GM18909 (cell line): ENCODE data around the gene MYOZ3.

Source experiments
- ATAC-seq: cut with Tn5 transposase; IDR thresholded peaks from one replicate; pipeline ENCODE4 v1.9.1; 2021; ENCODE audit warnings: mild to moderate bottlenecking; ENCODE audit not compliant: unreplicated experiment, poor library complexity

MYOZ3 gene

DNA sequence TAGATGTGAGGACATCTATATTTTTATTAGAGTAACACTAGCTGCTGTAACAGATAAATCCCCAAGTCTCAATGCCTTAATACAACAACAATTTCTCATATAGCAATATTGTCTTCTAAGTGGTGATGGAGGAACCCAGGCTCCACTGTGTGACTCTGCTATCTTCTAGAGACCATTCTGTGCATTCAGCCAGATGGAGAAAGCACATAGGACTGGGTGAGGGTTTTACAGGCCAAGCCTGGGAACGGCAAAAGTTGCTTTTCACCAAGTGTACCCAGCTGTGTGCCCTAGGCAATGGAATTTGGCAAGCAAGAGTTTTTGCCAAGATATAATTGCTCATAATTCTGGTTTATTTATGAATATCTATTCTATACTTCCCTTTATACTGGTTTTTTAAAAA is 28.1 kb downstream of the MYOZ3 start:
- no peak for ATAC-seq

DNA sequence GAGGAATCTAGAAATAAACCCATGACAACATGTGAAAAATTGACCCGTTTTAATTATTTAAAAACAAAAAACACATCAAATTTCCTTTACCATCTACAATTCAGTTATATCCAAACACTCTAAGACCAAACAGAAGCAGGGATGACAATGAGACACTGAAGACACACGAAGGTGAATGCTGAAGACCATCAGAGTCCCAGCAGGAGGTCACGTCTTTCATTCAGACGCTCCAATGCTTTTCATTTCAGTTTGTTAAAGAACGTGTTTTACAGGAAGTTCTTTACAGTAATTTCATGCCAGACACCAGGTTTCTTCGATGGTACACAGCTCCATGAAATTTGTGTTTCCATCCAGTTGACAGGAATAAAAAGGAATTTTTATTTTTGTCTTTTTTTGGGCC is 29.7 kb downstream of the MYOZ3 start:
- no peak for ATAC-seq

DNA sequence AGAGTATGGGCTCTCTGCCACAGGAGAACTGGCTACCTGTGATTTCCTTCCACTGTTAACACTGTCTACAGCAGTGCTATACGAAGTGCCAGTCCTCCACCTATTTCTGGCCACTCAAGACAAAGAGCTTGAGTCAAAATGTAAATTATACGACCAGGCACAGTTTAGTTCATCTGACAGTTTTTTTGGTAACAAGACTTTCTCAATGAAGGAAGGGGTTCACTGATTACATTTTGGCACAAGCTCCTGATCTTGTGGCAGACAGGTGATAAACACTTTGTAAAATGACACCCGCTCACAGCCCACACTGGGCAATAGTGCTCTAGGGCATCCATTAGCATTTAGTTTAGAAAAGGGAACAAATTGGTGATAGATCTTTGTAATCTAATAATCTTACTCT is 31.2 kb downstream of the MYOZ3 start:
- no peak for ATAC-seq

DNA sequence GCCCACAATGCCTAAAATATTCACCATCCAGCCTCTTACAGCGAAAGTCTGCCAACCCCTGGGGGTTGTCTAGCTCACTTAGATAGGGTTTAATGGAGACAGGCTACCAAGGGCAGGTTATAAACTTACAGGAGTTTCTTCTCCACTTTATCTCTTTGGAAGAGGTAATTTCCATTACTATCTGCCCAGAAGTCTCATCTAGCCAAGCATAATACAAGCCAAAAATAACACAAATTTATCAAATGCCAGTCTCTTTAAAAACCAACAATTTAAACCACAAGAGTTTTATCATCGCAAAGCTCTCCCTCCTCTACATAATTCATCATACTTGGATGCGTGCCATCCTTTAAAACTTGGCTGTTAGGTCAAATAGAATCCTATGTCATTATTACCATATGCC is 33.6 kb downstream of the MYOZ3 start:
- no peak for ATAC-seq

DNA sequence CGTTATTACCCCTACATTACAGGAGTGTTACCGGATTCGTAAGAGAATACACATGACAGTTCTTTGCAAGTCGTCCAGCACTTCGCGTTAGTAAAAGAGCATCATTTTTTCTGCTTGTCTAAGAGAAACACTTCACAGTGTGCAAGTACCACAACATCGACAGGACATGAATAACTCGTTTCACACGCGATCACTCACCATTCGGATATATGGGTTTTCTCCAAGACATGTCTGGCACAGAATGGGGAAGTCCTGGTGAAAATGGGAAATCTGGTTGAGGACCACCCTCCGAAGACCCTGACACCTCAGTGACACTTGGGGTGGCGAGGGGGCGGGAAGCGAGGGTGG is 39.2 kb downstream of the MYOZ3 start:
- no peak for ATAC-seq

DNA sequence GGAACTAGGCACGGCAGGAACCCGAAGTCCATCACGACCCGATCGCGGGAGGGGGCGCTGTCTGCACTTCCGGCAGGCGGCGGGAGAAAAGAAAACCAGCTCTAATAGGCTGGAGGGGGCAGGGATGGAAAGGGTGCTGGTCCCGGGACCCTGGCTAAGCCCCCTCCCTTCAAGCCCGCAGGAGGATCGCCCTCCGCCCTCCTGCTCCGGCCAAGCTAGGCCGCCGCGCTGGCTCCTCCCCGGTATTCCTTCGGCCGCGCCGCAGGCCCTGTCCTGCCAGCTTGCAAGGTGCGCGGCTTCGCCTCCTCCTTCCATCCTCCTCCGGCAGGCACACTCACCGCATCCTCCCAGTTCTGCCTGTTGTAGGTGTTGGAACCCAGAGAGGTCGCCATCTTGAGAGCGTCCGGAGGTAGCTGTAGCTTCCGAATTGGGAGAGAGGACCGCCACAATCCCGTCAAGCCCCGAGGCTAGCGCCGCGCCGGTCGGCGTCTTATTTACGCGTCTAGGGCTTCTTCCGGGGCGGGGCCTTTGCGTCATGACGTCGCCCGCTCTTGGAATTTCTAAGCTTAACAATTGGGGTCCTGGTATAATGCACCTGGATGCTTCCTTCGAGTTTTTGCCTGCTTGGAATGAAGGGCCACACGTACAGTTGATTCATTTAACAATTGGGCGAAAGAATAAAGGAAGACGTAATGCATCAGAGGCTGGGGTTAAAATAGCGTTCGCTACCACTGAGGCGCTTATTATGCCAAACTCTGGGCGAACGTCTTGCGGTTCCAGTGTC is 39.7 kb downstream of the MYOZ3 start, which contains the start of gene RBM22:
TSS of gene RBM22 (minus strand) at position 469 of the 784 bp plus-strand sequence. CDS start at position 392, 77 bp downstream.
- peak; percentile 95 for ATAC-seq

DNA sequence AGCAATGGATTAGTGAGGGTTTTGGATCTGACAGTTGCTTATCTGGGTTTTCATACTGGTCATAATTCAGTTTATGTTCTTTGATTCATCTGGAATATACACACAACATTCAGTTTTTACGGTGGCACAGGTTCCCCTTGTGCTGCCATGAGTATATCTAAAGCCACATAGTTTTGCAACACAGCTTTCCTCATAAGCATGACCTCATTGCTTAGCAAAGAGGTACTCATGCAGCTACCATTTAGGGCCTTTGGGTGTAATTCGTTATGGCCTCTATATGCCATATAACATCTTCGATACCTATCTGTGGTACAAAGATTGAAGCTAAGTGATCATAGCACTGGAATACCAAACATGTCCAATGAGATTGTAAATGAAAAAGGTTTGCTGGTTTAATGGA is 42.7 kb downstream of the MYOZ3 start:
- no peak for ATAC-seq

DNA sequence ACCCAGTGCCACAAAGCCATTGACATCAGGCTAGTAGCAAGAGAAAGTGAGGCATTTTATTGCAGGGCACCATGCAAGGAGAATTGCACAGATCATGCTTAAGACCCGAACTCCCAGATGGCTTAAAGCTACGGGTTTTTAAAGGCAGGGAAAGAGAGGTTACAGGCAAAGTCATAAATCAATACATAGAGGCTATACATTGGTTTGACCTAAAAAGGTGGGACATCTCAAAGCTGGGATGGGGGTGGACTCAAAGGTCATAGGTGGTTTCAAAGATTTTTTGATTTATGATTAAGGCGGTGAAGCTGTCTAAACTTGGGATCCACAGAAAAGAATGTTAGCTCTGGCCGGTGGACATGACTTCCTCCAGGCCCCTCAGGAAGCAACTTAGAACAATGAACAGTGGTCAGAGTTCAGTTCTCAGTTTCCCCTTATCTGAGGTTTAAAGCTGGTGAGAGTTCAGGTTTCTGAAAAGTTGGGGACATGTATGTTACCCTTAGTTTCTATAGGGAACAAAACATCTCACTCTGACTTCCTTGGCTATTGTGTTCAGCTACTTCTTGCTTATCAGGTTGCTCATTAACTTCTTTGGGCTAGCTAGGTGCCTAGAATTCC is 45.8 kb downstream of the MYOZ3 start:
- ATAC-seq: no peak

DNA sequence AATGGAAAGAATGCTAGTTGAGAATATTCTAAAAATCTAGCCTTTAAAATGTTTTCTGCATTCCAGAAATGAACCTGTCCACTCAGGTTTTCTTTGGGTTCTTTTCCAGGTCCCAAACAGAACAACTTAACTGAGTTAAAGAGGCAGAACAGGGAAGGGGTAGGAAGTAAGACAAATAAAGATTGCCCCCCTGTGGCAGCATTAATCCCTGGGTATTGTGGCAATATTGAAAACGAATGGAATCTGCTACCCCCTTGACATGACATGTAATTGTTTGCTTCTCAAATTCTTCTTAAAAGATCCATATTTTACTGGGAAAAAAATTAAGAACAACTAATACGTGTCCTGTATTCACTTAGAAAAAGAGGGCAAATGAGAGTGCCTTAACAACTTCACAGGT is 49.1 kb downstream of the MYOZ3 start:
- no peak for ATAC-seq

DNA sequence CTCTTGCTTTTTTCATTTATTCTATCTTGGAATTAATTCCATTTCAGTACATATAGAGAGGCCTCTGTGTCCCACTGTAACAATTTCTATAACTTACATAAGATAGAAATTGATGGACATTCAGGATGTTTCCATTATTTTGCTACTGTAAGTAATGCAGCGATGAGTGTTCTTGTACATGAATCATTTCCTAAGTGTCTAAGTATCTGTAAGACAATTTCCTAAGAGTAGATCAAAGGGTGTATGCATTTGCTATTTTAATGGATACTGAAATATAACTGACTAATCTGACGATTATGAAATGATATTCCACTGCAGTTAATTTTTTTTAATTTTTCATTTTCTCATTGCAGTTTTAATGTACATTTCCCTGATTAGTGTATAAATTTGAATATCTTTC is 62.8 kb downstream of the MYOZ3 start:
- ATAC-seq: no peak
